HepG2 (cell line): ENCODE data around the gene CD1C.

Experiments
- ESRRA ChIP-seq: sonication (generic); formaldehyde crosslinking; IDR thresholded peaks from 2 replicates; pipeline ENCODE4 v1.5.1; 2020; ENCODE audit warnings: mild to moderate bottlenecking, low read depth, missing genetic modification reagents
- EZH2 ChIP-seq: conservative IDR thresholded peaks from 2 replicates; pipeline ENCODE4 v1.6.1; 2012; ENCODE audit warnings: mild to moderate bottlenecking, low read depth, low read length, moderate library complexity
- NFYC ChIP-seq: IDR thresholded peaks from 2 replicates; pipeline ENCODE4 v1.6.1; 2016; ENCODE audit warnings: missing genetic modification reagents, missing compliant biosample characterization
- PITX1 ChIP-seq: sonication (generic); formaldehyde crosslinking; IDR thresholded peaks from 2 replicates; pipeline ENCODE4 v1.5.1; 2020; ENCODE audit warnings: mild to moderate bottlenecking, missing genetic modification reagents
- RAD51 ChIP-seq: fragments of 450-650 bp; IDR thresholded peaks from 2 replicates; pipeline ENCODE4 v1.6.1; 2016; ENCODE audit warnings: borderline replicate concordance
- REPIN1 ChIP-seq: sonication (generic); formaldehyde crosslinking; IDR thresholded peaks from 2 replicates; pipeline ENCODE4 v1.8.0; 2022; ENCODE audit warnings: missing genetic modification reagents, low read depth, mild to moderate bottlenecking, borderline replicate concordance
- RFX5 ChIP-seq: IDR thresholded peaks from 2 replicates; pipeline ENCODE4 v1.6.1; 2011; ENCODE audit warnings: low read depth, low read length, improper control_type of control experiment
- SOX6 ChIP-seq, 2 experiments: fragments of 450-650 bp in 1 of 2; sonication (generic) in 1 of 2; formaldehyde crosslinking in 1 of 2; IDR thresholded peaks; 2 replicates each; pipeline versions ENCODE4 v1.4.0 to v1.6.1; 2017 to 2020; ENCODE audit warnings: antibody characterized with exemption in 1 of 2, mild to moderate bottlenecking in 1 of 2, missing genetic modification reagents in 1 of 2
- ZNF224 ChIP-seq: sonication (generic); formaldehyde crosslinking; IDR thresholded peaks from 2 replicates; pipeline ENCODE4 v1.5.0; 2020; ENCODE audit warnings: mild to moderate bottlenecking, missing genetic modification reagents
- TF ChIP-seq, protein P1 (sequence below): IDR thresholded peaks from 2 replicates; pipeline ENCODE4 v1.6.1; 2016; ENCODE audit warnings: low read depth
- TF ChIP-seq, protein P2 (sequence below): sonication (generic); formaldehyde crosslinking; conservative IDR thresholded peaks from 2 replicates; pipeline ENCODE4 v1.8.1; 2023; ENCODE audit warnings: missing genetic modification reagents
- TF ChIP-seq, protein P3 (sequence below): sonication (generic); formaldehyde crosslinking; IDR thresholded peaks from 2 replicates; pipeline ENCODE4 v1.4.0; 2020; ENCODE audit warnings: missing genetic modification reagents, borderline replicate concordance

DNA sequence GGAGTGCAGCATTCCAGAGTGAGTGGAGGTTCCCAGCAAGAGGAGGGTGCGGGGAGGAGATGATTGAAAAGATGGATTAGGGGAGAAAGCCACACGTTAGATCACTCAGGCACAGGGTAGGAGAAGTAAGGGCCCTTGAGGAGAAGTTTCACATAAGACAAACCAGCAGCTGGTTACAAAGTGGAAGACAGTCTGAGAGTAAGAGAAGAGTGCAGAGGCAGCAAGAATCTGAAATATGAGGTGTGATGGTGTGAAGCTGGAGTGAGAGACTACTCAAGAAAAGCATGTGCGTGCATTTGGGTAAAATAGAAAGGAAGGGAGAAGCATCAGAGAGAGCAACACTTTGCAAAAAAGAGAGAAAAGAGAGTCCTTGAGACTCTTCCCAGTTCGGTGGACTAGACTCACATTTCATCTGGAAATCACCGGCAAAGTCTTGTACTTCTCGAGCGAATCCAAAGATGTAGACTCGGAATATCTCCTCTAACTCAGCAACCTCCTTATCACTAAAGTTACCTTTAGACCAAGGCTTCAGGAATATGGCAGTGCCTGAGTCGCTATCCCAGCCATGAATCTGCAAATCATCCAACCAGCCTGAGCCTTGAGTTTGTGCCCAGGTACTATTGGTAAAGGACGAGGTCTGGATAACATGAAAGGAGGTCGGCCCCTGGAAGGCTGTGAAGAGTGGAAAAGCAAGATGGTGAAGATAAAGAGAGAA lies 40.8 kb downstream of the CD1C start:
- TF ChIP-seq, protein P1, sequence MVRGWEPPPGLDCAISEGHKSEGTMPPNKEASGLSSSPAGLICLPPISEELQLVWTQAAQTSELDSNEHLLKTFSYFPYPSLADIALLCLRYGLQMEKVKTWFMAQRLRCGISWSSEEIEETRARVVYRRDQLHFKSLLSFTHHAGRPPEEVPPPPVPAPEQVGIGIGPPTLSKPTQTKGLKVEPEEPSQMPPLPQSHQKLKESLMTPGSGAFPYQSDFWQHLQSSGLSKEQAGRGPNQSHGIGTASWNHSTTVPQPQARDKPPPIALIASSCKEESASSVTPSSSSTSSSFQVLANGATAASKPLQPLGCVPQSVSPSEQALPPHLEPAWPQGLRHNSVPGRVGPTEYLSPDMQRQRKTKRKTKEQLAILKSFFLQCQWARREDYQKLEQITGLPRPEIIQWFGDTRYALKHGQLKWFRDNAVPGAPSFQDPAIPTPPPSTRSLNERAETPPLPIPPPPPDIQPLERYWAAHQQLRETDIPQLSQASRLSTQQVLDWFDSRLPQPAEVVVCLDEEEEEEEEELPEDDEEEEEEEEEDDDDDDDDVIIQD: no peak
- TF ChIP-seq ZNF224 (CRISPR knock-in tag): no peak
- TF ChIP-seq, protein P2, sequence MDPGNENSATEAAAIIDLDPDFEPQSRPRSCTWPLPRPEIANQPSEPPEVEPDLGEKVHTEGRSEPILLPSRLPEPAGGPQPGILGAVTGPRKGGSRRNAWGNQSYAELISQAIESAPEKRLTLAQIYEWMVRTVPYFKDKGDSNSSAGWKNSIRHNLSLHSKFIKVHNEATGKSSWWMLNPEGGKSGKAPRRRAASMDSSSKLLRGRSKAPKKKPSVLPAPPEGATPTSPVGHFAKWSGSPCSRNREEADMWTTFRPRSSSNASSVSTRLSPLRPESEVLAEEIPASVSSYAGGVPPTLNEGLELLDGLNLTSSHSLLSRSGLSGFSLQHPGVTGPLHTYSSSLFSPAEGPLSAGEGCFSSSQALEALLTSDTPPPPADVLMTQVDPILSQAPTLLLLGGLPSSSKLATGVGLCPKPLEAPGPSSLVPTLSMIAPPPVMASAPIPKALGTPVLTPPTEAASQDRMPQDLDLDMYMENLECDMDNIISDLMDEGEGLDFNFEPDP (CRISPR knock-in tag): no peak
- TF ChIP-seq, protein P3, sequence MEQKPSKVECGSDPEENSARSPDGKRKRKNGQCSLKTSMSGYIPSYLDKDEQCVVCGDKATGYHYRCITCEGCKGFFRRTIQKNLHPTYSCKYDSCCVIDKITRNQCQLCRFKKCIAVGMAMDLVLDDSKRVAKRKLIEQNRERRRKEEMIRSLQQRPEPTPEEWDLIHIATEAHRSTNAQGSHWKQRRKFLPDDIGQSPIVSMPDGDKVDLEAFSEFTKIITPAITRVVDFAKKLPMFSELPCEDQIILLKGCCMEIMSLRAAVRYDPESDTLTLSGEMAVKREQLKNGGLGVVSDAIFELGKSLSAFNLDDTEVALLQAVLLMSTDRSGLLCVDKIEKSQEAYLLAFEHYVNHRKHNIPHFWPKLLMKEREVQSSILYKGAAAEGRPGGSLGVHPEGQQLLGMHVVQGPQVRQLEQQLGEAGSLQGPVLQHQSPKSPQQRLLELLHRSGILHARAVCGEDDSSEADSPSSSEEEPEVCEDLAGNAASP (CRISPR knock-in tag): no peak
- no peak for TF ChIP-seq ESRRA (CRISPR knock-in tag)
- TF ChIP-seq RAD51: no peak
- no peak for TF ChIP-seq PITX1
- no peak for TF ChIP-seq RFX5
- TF ChIP-seq REPIN1 (CRISPR knock-in tag): no peak
- no peak for TF ChIP-seq EZH2
- no peak for TF ChIP-seq SOX6 (IDR thresholded peaks at IDR 0.05)
- TF ChIP-seq SOX6 (CRISPR knock-in tag; IDR thresholded peaks at IDR 0.05): no peak
- TF ChIP-seq NFYC: no peak
